C4-2B (cell line): ENCODE data around the gene FOXN4.

Experiments used
- H3K27ac ChIP-seq: fragments of 450-650 bp; 2 replicates; pipeline ENCODE4 v1.5.1; 2017
- ZFX ChIP-seq: fragments of 450-650 bp; IDR thresholded peaks from 2 replicates; pipeline ENCODE4 v1.6.1; 2017
- TF ChIP-seq, protein P1 (sequence below): fragments of 450-650 bp; conservative IDR thresholded peaks from 2 replicates; pipeline ENCODE4 v1.5.1; 2017; ENCODE audit warnings: mild to moderate bottlenecking

The FOXN4 gene

DNA sequence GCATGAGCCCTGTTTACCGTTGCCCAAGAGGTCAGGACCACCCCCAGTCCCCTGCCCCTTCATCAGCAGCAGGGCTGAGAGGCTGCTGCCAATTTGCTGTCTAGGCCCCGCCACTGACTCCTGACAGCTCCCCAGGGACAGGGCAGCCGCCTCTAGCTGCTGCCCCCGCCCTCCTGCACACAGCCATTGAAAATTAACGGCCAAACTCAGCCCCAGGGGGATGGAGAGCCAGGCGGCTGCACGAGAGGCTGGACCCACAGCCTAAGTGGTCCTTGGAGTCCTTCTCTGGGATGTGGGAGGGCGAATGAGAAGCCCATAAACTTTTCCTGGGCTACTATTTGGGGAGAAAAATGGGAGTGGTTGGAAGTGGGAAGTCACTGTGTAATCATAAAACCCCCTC lies 4.6 kb downstream of the FOXN4 start:
- no peak for TF ChIP-seq ZFX
- TF ChIP-seq, protein P1, sequence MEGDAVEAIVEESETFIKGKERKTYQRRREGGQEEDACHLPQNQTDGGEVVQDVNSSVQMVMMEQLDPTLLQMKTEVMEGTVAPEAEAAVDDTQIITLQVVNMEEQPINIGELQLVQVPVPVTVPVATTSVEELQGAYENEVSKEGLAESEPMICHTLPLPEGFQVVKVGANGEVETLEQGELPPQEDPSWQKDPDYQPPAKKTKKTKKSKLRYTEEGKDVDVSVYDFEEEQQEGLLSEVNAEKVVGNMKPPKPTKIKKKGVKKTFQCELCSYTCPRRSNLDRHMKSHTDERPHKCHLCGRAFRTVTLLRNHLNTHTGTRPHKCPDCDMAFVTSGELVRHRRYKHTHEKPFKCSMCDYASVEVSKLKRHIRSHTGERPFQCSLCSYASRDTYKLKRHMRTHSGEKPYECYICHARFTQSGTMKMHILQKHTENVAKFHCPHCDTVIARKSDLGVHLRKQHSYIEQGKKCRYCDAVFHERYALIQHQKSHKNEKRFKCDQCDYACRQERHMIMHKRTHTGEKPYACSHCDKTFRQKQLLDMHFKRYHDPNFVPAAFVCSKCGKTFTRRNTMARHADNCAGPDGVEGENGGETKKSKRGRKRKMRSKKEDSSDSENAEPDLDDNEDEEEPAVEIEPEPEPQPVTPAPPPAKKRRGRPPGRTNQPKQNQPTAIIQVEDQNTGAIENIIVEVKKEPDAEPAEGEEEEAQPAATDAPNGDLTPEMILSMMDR = no peak
- no peak overlapping the region for H3K27ac ChIP-seq

DNA sequence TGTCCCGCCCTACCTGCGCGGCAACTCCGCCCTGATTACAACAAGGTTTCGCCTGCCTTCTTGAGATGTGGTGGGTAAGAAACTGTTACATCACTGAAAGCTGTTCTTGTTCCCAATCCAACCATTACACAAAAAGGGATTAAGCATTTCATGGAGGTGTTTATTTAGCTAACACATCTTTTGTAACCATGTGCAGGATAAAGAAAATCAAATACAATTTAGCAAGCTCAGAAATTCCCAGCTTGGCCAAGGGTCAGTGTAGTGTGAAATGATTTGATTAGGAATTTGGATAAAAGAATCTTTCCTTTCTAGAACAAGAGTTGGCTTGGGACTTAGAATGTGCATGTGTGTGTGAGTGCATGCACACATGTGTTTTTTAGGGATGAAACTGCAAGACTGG lies 6.3 kb downstream of the FOXN4 start:
- TF ChIP-seq, protein P1 = no peak; the same call in 1 of the 2 replicates
- no peak for TF ChIP-seq ZFX
- no peak overlapping the region for H3K27ac ChIP-seq

DNA sequence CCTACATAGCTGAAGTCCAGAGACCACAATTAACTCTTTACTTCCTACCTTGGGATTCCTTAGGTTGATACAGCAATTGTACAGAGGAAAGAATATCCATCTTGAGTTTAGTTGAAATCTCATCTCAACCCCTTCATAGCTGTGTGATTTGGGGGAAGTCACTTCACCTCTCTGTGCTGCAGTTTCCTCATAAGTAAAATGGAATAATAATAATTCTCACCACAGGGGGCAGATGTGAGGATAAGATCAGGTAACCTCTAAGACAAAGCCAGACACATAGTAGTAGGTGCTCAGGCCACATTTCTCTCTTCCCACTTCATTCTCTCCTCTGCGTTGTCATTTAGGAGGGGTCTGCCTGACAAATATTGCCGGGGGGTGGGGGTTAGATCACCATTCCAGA lies 6.7 kb downstream of the FOXN4 start:
- no peak overlapping the region for H3K27ac ChIP-seq
- TF ChIP-seq ZFX = no peak
- TF ChIP-seq, protein P1 = peak; percentile 51

DNA sequence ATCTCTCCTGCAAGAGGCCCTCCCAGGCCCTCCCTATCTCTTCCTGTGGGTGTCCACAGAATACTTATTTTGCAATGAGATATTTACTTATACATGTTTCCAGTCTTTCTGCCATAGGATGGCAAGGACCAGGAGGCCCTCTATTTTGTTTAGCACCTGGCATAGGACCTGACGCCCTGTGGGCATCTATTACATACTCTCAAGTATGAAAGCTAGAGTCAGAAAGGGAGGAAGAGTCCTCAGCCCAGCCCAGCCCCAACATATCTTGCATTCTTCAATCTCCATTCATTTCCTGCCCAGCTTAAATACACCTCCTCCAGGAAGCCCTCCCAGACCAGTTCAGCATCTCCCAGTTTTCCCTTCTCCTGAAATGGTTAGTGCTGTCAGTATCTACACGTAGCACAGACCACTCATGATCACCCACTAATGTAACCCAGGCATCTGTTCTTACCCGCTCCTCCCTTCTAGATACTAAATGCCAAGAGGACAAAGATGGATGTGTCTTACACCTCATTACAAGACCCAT lies 7.4 kb downstream of the FOXN4 start:
- no peak overlapping the region for H3K27ac ChIP-seq
- no peak for TF ChIP-seq ZFX
- TF ChIP-seq, protein P1 = no peak

DNA sequence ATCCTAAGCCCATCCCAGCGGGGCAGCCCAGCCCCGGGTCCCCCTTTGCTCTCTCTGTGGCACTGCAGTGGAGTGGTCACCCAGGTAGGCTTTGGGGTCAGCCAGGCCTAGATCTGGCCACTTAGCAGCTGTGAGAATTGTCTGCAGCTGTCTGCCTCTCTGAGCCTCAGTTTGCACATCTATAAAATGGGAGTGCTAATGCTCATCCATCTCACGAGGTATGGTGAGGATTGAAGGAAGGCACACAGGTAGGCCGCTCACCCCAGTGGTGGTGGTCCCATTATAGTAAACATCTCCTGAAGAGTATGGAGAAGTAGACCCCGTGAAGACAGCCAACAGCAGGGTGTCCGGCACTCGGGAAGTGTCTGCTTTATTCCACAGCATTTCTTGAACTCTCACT lies 9.2 kb downstream of the FOXN4 start:
- TF ChIP-seq, protein P1 = no peak
- TF ChIP-seq ZFX = no peak

DNA sequence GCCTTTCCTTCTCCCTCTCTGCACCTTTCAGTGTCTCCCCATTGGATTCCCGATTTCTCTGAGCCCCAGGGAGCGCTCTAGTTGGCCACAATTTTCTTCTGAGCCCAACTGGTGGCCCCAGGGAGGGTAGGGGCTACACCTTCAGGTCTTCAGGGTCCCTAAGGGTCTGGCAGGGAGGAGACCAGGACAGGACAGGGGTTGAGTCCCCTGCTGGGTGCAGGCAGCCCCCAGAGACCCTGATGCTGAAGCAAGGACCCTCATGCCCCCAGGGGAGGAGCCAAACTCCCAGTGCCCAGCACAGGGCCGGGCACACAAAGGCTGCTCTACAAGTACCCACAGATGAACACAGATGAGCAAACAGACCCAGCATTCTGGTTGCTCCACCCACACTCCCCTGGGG lies 12.7 kb downstream of the FOXN4 start:
- H3K27ac ChIP-seq = no peak overlapping the region
- TF ChIP-seq, protein P1 = no peak

More for the DNA sequence above, 9.2 kb downstream of the FOXN4 start:
- no peak overlapping the region for H3K27ac ChIP-seq

DNA sequence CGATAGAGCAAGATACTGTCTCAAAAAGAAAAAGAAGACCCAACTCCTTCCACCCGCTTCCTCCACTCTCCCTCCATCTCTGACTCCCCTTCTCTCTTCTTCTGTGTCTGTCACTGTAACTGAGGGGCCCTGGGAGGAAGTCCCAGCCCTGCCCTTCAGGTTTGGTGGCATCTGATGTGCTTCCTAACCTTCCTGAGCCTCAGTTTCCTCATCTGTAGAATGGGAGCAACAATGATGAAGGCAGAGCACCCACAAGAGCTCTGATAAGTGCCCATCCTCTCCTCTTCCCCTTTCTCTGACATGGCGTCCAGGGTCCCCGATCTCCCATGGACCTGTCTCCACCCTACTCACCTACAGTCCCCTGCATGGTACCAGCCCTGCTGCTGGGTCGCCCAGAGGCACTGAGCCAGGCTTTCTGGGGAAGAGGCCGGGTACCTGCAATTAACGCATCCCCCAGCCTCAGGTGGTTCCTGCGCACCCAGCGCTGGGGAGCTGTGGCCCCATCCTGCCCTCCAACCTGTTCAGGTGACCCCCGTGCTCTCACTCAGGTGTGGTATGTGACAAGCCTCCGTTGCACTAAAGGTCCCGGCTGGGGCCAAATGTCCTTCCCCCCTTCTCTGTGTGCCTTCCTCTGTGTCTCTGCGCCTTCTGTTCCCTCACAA lies 13.2 kb downstream of the FOXN4 start:
- TF ChIP-seq ZFX = no peak
- TF ChIP-seq, protein P1 = no peak
- H3K27ac ChIP-seq = no peak overlapping the region
